Astrocyte (in vitro differentiated cells and primary cell): ENCODE results near the gene MIPOL1. TPM values are rescaled to one million over a fixed set of nuclear protein-coding genes. Genes with fewer than 3 reads are reported as not detected.

Experiments
- DNase-seq: peaks from one replicate; pipeline ENCODE4 v3.0.0-alpha.2; 2010; ENCODE audit warnings: low read depth
- FAIRE-seq: peaks from 2 replicates; lab custom pipeline; 2011; peaks lifted over from hg19 to GRCh38; lab: Jason Lieb, UNC
- H2AFZ ChIP-seq: 2 replicates; pipeline ENCODE4 v1.6.0; 2012; ENCODE audit warnings: low read depth, low read length, inconsistent platforms
- H3K27ac ChIP-seq: 2 replicates; pipeline ENCODE4 v1.5.1; 2011; ENCODE audit warnings: low read depth, low read length, inconsistent platforms
- H3K27me3 ChIP-seq: 2 replicates; pipeline ENCODE4 v1.6.0; 2011; ENCODE audit warnings: low read length, inconsistent platforms; ENCODE audit not compliant: insufficient read depth
- H3K36me3 ChIP-seq: 2 replicates; pipeline ENCODE4 v1.5.1; 2011; ENCODE audit warnings: low read length, inconsistent platforms; ENCODE audit not compliant: insufficient read depth
- H3K4me1 ChIP-seq: 2 replicates; pipeline ENCODE4 v1.5.1; 2011; ENCODE audit warnings: low read length, inconsistent platforms; ENCODE audit not compliant: insufficient read depth
- H3K4me2 ChIP-seq: 2 replicates; pipeline ENCODE4 v1.6.0; 2012; ENCODE audit warnings: low read length, inconsistent platforms
- H3K4me3 ChIP-seq: 2 replicates; pipeline ENCODE4 v1.5.1; 2011; ENCODE audit warnings: low read depth, mild to moderate bottlenecking, low read length, inconsistent platforms; ENCODE audit not compliant: insufficient read depth
- H3K79me2 ChIP-seq: 2 replicates; pipeline ENCODE4 v1.6.0; 2012; ENCODE audit warnings: mild to moderate bottlenecking, low read length, inconsistent platforms; ENCODE audit not compliant: insufficient read depth
- H3K9ac ChIP-seq: 2 replicates; pipeline ENCODE4 v1.6.0; 2012; ENCODE audit warnings: mild to moderate bottlenecking, low read length, inconsistent platforms
- H3K9me3 ChIP-seq: 2 replicates; pipeline ENCODE4 v1.5.1; 2012; ENCODE audit warnings: low read depth, mild to moderate bottlenecking, low read length, inconsistent platforms; ENCODE audit not compliant: insufficient read depth
- H4K20me1 ChIP-seq: 2 replicates; pipeline ENCODE4 v1.6.0; 2012; ENCODE audit warnings: low read length, inconsistent platforms; ENCODE audit not compliant: insufficient read depth
- H3K27ac Mint-ChIP-seq: one replicate; pipeline ENCODE4 v1.8.0; 2021; ENCODE audit warnings: mild to moderate bottlenecking, mixed read lengths; ENCODE audit not compliant: unreplicated experiment
- H3K27me3 Mint-ChIP-seq: one replicate; pipeline ENCODE4 v1.8.0; 2021; ENCODE audit warnings: low read depth, mixed read lengths; ENCODE audit not compliant: unreplicated experiment
- H3K36me3 Mint-ChIP-seq: one replicate; pipeline ENCODE4 v1.8.0; 2021; ENCODE audit warnings: low read depth, mixed read lengths; ENCODE audit not compliant: unreplicated experiment
- H3K4me1 Mint-ChIP-seq: one replicate; pipeline ENCODE4 v1.8.0; 2021; ENCODE audit warnings: low read depth, mixed read lengths; ENCODE audit not compliant: unreplicated experiment
- H3K4me3 Mint-ChIP-seq: one replicate; pipeline ENCODE4 v1.8.0; 2021; ENCODE audit warnings: mild to moderate bottlenecking, moderate library complexity, mixed read lengths; ENCODE audit not compliant: unreplicated experiment
- H3K9me3 Mint-ChIP-seq: one replicate; pipeline ENCODE4 v1.8.0; 2021; ENCODE audit warnings: mild to moderate bottlenecking, mixed read lengths; ENCODE audit not compliant: unreplicated experiment
- EZH2 ChIP-seq: IDR thresholded peaks from 2 replicates; pipeline ENCODE4 v1.6.1; 2012; ENCODE audit warnings: mild to moderate bottlenecking, low read length, inconsistent platforms; ENCODE audit not compliant: insufficient read depth
- total RNA-seq: library from RNA; stranded (reverse); gene quantifications from 2 replicates; pipeline ENCODE4 v1.2.1, GENCODE V29; 2021
- TF ChIP-seq, protein P1 (sequence below): IDR thresholded peaks from 2 replicates; pipeline ENCODE4 v1.5.1; 2011; ENCODE audit warnings: low read depth, mild to moderate bottlenecking, inconsistent platforms, low read length, moderate library complexity; ENCODE audit not compliant: insufficient read depth

The MIPOL1 gene
- total RNA-seq, 1 donor from 2014 or later: 15.7 TPM

DNA sequence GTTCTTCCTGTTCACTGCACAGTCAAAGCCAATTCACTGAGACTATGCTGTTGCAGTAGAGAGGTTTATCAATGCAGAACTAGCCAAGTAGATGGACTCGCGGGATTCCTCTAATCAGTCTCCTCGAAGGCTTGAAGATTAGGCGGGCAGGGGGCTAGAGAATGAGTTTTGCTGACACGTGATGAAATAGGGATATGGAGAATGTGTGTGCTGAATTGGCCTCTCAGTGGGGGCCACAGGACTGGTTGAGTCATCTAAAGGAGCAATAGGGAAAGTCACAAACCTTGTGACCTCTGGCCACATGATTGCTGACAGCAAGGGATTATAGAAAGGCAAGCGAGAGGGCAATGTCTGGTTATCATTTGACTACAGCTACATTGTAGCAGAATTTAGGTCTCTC lies 12.7 kb downstream of the MIPOL1 start:
- TF ChIP-seq, protein P1, sequence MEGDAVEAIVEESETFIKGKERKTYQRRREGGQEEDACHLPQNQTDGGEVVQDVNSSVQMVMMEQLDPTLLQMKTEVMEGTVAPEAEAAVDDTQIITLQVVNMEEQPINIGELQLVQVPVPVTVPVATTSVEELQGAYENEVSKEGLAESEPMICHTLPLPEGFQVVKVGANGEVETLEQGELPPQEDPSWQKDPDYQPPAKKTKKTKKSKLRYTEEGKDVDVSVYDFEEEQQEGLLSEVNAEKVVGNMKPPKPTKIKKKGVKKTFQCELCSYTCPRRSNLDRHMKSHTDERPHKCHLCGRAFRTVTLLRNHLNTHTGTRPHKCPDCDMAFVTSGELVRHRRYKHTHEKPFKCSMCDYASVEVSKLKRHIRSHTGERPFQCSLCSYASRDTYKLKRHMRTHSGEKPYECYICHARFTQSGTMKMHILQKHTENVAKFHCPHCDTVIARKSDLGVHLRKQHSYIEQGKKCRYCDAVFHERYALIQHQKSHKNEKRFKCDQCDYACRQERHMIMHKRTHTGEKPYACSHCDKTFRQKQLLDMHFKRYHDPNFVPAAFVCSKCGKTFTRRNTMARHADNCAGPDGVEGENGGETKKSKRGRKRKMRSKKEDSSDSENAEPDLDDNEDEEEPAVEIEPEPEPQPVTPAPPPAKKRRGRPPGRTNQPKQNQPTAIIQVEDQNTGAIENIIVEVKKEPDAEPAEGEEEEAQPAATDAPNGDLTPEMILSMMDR: no peak
- no peak for TF ChIP-seq EZH2
- Mint-ChIP-seq H3K27ac (no peak overlapping the region), H3K9me3 (peaks cover 16% of the 10 kb centered on the region), H3K36me3 (peaks cover 15% of the 10 kb centered on the region), H3K27me3 (no peaks in the 10 kb centered on the region), H3K4me1 (peaks cover 5% of the 10 kb centered on the region), H3K4me3 (no peak overlapping the region)
- H4K20me1 ChIP-seq: no peaks in the 10 kb centered on the region
- H3K27ac ChIP-seq: no peak overlapping the region
- peaks cover 8% of the 10 kb centered on the region for H3K79me2 ChIP-seq
- H3K9ac ChIP-seq: no peak overlapping the region
- no peaks in the 10 kb centered on the region for H3K27me3 ChIP-seq
- DNase-seq (no peak), FAIRE-seq (no peak)
- no peak overlapping the region for H3K4me3 ChIP-seq
- no peaks in the 10 kb centered on the region for H3K4me1 ChIP-seq
- no peak overlapping the region for H2AFZ ChIP-seq
- H3K36me3 ChIP-seq: no peaks in the 10 kb centered on the region
- no peak overlapping the region for H3K4me2 ChIP-seq
- peaks cover 4% of the 10 kb centered on the region for H3K9me3 ChIP-seq

DNA sequence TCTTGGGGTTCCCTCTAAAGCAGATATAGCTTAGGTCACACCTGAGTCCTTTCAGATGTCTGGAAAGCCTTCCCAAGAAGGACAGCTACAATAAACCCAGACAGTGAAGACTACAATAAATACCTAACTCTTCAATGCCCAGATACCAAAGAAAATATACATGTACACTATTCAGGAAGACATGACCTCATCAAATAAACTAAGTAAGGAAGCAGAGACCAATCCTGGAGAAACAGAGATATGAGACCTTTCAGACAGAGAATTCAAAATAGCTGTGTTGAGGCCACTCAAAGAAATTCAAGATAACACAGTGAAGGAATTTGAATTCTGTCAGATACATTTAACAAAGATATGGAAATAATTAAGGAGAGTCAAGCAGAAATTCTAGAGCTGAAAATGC lies 15.3 kb downstream of the MIPOL1 start:
- Histone ChIP-seq H3K4me2 (no peak overlapping the region), H3K4me3 (no peak overlapping the region), H3K27ac (no peak overlapping the region), H3K27me3 (no peaks in the 10 kb centered on the region), H4K20me1 (no peaks in the 10 kb centered on the region), H3K9me3 (no peaks in the 10 kb centered on the region), H3K4me1 (no peaks in the 10 kb centered on the region), H3K9ac (no peak overlapping the region), H2AFZ (no peak overlapping the region), H3K79me2 (no peaks in the 10 kb centered on the region), H3K36me3 (no peaks in the 10 kb centered on the region)
- peaks cover 10% of the 10 kb centered on the region for H3K36me3 Mint-ChIP-seq
- peaks cover 5% of the 10 kb centered on the region for H3K4me1 Mint-ChIP-seq
- no peak overlapping the region for H3K27ac Mint-ChIP-seq
- no peak overlapping the region for H3K4me3 Mint-ChIP-seq
- TF ChIP-seq, protein P1: no peak
- TF ChIP-seq EZH2: no peak
- DNase-seq: no peak
- no peak for FAIRE-seq
- peaks cover 6% of the 10 kb centered on the region for H3K9me3 Mint-ChIP-seq
- no peaks in the 10 kb centered on the region for H3K27me3 Mint-ChIP-seq

DNA sequence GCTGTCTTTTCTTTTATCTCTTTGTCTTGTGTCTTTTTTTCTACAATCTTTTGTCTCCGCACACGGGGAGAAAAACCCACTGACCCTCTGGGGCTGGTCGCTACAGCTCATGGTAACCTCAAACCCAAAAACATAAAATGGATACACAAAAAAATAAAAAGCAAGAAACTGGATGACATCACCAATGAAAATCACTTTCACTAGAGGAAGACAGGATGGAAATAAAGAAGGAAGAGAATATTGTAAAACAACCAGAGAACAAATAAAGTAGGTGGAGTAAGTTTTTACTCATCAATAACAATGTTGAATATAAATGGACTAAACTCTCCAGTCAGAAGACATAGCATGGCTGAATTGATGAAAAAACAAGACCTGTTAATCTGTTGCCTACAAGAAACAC lies 17.6 kb downstream of the MIPOL1 start:
- Mint-ChIP-seq H3K27ac (no peak overlapping the region), H3K9me3 (peaks cover 2% of the 10 kb centered on the region), H3K36me3 (peaks cover 8% of the 10 kb centered on the region), H3K27me3 (no peaks in the 10 kb centered on the region), H3K4me3 (no peak overlapping the region), H3K4me1 (peaks cover 7% of the 10 kb centered on the region)
- no peak overlapping the region for H3K27ac ChIP-seq
- no peaks in the 10 kb centered on the region for H3K9me3 ChIP-seq
- no peak overlapping the region for H3K4me3 ChIP-seq
- no peaks in the 10 kb centered on the region for H3K27me3 ChIP-seq
- TF ChIP-seq, protein P1: no peak
- TF ChIP-seq EZH2: no peak
- FAIRE-seq (no peak), DNase-seq (no peak)
- no peaks in the 10 kb centered on the region for H4K20me1 ChIP-seq
- H3K9ac ChIP-seq: no peak overlapping the region
- H3K4me2 ChIP-seq: no peak overlapping the region
- no peaks in the 10 kb centered on the region for H3K4me1 ChIP-seq
- H3K36me3 ChIP-seq: no peaks in the 10 kb centered on the region
- no peaks in the 10 kb centered on the region for H3K79me2 ChIP-seq
- H2AFZ ChIP-seq: no peak overlapping the region
